ENCODE data around the gene PDGFA. TPM values are rescaled to one million over a fixed set of nuclear protein-coding genes. Genes with fewer than 3 reads are reported as not detected.

PDGFA gene
- total and polyA plus RNA-seq, 7 donors: 9.1 to 30.4 (median 15.9) TPM

DNA sequence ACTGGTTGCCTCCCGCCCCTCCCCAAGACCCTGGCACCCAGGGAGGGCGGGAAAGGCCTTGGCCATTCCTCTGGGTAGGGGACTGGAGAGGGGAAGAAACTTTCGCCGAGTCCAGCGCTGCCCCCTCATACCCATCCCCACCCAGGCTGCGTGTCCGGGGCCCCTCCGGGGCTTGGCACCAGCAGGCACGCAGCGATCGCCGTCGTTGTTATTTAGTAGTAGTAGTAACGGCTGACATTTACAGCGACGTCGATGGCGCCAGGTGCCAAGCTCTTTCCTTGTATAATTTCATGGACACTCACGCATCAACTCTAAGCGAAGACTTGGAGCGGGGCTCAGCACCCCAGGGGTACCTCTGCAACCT, 3.3 kb upstream of the PDGFA start:
- Histone ChIP-seq H3K9me3 (peaks cover 2% of the 10 kb centered on the region), H3K4me1 (peaks cover 17% of the 10 kb centered on the region), H3K27me3 (ENCODE audit: insufficient read depth in 3 of 3, low read length in 2 of 3) (peaks cover 0 to 12% (median 2%) of the 10 kb centered on the region in 3 donors), H3K27ac (no peak overlapping the region), H3K36me3 (ENCODE audit: insufficient read depth in 1 of 2, low read depth in 1 of 2) (no peaks in the 10 kb centered on the region), H3K4me3 (peak overlapping the region; percentile 63)
- 31 to 39% (median 36%) methylated on average over 20 to 21 of the region's 21 CpGs for WGBS, 3 donors
- intact Hi-C loops (cut with DNase I): loop anchor here (5.0 kb wide), 2 partner anchors 204 to 209 kb away; partner anchors contain the start of genes DNAAF5 (in 1 of the 2) and PRKAR1B (in 1 of the 2)
- DNase-seq: no peak
- TF ChIP-seq, protein P1, sequence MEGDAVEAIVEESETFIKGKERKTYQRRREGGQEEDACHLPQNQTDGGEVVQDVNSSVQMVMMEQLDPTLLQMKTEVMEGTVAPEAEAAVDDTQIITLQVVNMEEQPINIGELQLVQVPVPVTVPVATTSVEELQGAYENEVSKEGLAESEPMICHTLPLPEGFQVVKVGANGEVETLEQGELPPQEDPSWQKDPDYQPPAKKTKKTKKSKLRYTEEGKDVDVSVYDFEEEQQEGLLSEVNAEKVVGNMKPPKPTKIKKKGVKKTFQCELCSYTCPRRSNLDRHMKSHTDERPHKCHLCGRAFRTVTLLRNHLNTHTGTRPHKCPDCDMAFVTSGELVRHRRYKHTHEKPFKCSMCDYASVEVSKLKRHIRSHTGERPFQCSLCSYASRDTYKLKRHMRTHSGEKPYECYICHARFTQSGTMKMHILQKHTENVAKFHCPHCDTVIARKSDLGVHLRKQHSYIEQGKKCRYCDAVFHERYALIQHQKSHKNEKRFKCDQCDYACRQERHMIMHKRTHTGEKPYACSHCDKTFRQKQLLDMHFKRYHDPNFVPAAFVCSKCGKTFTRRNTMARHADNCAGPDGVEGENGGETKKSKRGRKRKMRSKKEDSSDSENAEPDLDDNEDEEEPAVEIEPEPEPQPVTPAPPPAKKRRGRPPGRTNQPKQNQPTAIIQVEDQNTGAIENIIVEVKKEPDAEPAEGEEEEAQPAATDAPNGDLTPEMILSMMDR (IDR thresholded peaks at IDR 0.05): no peak
- no peak for ATAC-seq

DNA sequence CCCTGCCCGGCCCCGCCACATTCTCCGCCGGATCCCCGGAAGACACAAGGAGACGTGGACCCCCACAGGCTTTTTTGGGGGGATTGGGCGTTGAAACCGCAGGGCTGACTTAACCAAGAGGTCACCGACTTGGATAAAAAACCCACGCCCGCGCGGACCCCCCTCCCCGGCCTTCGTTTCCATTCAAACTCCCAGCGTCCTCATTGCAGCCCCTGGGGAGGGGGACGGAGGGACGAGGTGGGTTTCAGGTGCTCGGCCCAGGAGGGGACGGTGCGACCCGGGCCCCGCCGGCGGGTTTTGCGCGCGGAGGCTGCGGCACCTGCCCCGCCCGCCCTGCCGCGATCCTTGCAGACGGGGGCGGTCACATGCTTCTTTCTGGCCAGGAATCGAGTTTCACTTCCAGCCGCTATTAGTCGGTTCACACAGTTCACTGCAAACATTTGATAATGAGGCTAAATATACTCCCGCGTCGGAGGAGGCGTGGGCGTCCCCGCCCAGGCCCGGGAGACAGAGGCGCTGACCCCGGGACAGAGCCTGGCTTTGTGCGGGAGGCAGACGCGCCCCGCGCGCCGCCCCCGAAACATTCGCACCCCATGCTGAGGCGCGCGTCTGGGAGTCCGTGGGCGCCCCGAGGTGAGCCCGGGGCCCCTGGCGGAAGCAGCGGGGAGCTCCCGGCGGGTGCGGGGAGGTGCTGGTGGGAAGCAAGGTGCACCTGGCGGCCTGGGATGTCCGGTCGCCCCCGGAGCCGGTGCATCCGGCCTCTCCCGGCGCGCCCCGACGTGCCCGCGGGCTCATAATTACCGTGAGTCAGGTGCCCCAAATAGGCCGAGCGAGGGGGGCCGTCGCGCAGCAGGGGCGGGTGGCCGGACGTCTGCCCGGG, 2.7 kb upstream of the PDGFA start:
- Histone ChIP-seq H3K9me3 (peaks cover 2% of the 10 kb centered on the region), H3K27me3 (ENCODE audit: insufficient read depth in 3 of 3, low read length in 2 of 3) (peaks cover 0 to 11% (median 2%) of the 10 kb centered on the region in 3 donors), H3K27ac (no peak overlapping the region), H3K4me1 (peaks cover 17% of the 10 kb centered on the region), H3K4me3 (peak overlapping the region; percentile 63), H3K36me3 (ENCODE audit: insufficient read depth in 1 of 2, low read depth in 1 of 2) (no peaks in the 10 kb centered on the region)
- DNase-seq (no peak), ATAC-seq (peak; percentile 9 to 55 (median 47))
- TF ChIP-seq, protein P1 (IDR thresholded peaks at IDR 0.05): no peak
- 1 to 3% (median 1%) methylated on average over 75 to 91 of the region's 91 CpGs for WGBS, 3 donors
- intact Hi-C loops (cut with DNase I): loop anchor here (5.0 kb wide), 2 partner anchors 205 to 210 kb away; partner anchors contain the start of genes DNAAF5 (in 1 of the 2) and PRKAR1B (in 1 of the 2)

DNA sequence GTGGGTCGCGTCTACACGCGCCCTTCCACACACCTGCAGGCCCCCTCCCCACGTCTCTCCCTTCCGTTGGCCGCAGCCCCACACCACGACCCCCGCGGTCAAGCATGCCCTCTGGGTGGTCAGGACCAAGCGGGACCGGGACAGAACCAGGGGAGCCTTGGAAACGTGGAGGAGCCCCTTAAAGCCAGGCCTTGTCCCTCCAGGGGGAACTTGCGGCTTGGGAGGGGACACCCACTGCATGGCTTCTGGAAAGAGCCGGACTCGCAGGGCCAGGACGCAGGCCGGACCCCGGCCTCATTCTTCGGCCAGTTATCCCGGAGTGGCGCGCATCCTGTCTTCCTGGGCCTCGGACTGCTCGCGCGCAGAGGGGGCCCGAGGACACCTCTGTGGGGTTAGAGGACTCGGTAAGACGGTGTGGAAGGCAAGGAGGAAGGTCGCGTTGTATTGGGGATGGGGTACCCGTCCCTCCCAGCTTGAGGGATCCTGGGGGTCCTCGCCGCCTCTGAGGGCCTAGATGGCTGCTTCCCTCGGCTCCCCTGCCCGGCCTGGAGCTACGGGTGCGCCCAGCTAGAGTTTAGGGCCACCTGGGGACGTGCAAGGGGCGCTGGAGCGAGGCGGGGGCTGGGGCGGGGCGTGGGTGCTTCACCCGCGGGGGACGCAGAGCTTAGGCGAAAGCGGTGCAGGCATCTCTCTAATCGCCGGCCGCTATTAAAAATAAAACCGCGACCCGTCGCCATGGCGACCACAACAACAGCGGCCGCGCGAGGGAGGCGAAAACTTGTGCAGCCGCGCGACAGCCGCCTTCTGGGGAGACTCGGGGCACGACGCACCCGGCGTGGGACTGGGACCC, 1.8 kb upstream of the PDGFA start:
- DNase-seq (peak in 1 of 2 donors; percentile 56), ATAC-seq (no peak)
- Histone ChIP-seq H3K4me1 (peaks cover 19% of the 10 kb centered on the region), H3K27ac (no peak overlapping the region), H3K9me3 (no peaks in the 10 kb centered on the region), H3K36me3 (ENCODE audit: insufficient read depth in 1 of 2, low read depth in 1 of 2) (no peaks in the 10 kb centered on the region), H3K27me3 (ENCODE audit: insufficient read depth in 3 of 3, low read length in 2 of 3) (peaks cover 0 to 11% (median 2%) of the 10 kb centered on the region in 3 donors), H3K4me3 (peak overlapping the region; percentile 63)
- TF ChIP-seq, protein P1 (IDR thresholded peaks at IDR 0.05): no peak
- 27 to 33% (median 29%) methylated on average over 65 to 72 of the region's 72 CpGs for WGBS, 3 donors
- intact Hi-C loops (cut with DNase I): loop anchor here (2.0 to 5.0 kb wide), 3 partner anchors 189 to 211 kb away; partner anchors contain the start of genes DNAAF5 (in 1 of the 2) and PRKAR1B (in 1 of the 2)

DNA sequence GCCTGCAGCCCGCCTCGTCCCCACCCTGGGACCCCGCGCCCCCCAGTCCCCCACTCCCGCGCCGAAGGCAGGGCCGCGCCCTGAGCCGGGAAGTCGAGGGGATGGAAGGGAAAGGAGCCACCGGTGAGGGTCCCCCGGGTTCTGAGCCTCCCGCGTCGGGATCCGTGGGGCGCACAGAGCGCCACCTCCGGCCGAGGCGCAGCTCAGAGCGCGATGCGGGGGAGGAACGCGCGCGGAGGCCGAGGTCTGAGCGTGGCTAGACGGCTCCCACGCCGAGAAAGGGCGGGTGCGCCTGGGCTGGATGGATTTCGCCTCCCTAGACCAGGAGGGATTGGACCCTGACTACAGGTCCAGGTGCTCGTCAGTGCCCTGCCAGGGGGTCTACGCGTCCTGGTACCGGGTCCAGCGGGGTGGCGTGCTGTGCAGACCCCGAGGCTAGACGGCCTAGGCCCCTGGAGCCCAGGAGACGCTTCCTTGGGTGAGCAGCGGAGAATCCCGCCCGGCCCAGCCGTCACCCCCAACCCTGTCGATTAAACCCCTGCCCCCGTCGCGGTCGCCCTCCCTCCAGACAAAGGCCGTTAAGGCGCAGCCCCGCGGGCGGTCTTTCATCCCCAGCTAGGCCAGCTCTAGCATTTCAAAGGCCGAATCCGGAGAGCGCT, 986 bp upstream of the PDGFA start:
- intact Hi-C loops (cut with DNase I): loop anchor here (2.0 to 5.0 kb wide), 3 partner anchors 188 to 212 kb away; partner anchors contain the start of genes DNAAF5 (in 1 of the 2) and PRKAR1B (in 1 of the 2)
- peaks cover 0 to 8% (median 2%) of the 10 kb centered on the region in 3 donors for H3K27me3 ChIP-seq (ENCODE audit: insufficient read depth in 3 of 3, low read length in 2 of 3)
- TF ChIP-seq, protein P1 (IDR thresholded peaks at IDR 0.05): no peak
- ATAC-seq (no peak), DNase-seq (no peak)
- H3K36me3 ChIP-seq (ENCODE audit: insufficient read depth in 1 of 2, low read depth in 1 of 2): no peaks in the 10 kb centered on the region
- peak overlapping the region; percentile 67 for H3K4me3 ChIP-seq
- 52 to 61% (median 59%) methylated on average over 63 of the region's 63 CpGs for WGBS, 3 donors
- H3K4me1 ChIP-seq: peaks cover 24% of the 10 kb centered on the region
- H3K27ac ChIP-seq: peak overlapping the region; percentile 86
- H3K9me3 ChIP-seq: no peaks in the 10 kb centered on the region
